Urinary bladder (tissue), 2 donors: ENCODE results near the gene RELN. TPM values are rescaled to one million over a fixed set of nuclear protein-coding genes. Genes with fewer than 3 reads are reported as not detected.

Experiments used
- polyA plus RNA-seq: library from polyadenylated mRNA; stranded (reverse); fragments of 200-250 nt; gene quantifications from one replicate; pipeline ENCODE4 v1.2.3, GENCODE V29; 2013
- small RNA-seq: library from RNA; depleted of rRNA; stranded (forward); fragments of <200 nt; gene quantifications from one replicate; pipeline ENCODE3, GENCODE V24; 2014
- total RNA-seq: library from RNA; depleted of rRNA; stranded (reverse); fragments of >200 nt; gene quantifications from one replicate; pipeline ENCODE4 v1.2.3, GENCODE V29; 2014
- donor health status: healthy.

Gene RELN
- total and polyA plus RNA-seq, 2 donors: 3.8 to 26.3 TPM

Small RNA genes lying within 50 kb of the gene (small RNA-seq; reads per million reads assigned to genes)
- not detected for gene RF00019

Other genes starting within 250 kb of the RELN start
- 47.6 TPM for gene ORC5, start 218.4 kb upstream of the RELN start, total RNA-seq
- 12.3 TPM for gene ORC5, start 218.4 kb upstream of the RELN start, polyA plus RNA-seq